GM18498 (cell line): Measurements from ENCODE around the gene PMEL.
"Not testable (repeated sequence)": the region's sequence is repeated elsewhere in the genome, so short reads cannot be mapped to it uniquely, and the experiment has no call there.

Experiments
- ATAC-seq: cut with Tn5 transposase; IDR thresholded peaks from one replicate; pipeline ENCODE4 v1.9.1; 2021; ENCODE audit warnings: mild to moderate bottlenecking, moderate library complexity; ENCODE audit not compliant: unreplicated experiment

The PMEL gene

DNA sequence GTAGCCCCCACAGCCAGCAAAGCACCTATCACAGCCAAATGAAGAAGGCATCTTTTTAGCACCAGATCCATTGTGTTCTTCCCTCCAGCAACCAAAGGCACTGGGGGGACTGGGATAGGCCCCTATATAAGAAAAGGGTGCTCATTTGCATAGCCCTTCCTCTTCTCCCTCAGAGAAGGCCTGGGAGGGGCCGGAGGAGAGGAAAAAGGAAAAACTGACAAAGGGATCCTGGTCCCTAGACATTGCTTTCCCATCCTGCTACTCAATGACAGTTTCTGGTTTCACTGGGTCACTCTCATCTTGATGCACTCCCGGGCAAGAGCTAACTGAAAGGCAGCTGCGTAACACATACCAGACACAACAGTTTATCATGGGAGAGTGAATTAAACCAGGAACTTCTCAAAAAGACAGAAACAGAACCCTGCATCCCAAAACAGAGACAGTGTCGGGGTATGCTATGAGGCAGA lies at the start of gene PMEL:
Gene PMEL, minus strand, starts transcription at position 102 of the 467 bp plus-strand sequence. Its CDS starts 31 bp downstream, at position 71.
- no peak for ATAC-seq

DNA sequence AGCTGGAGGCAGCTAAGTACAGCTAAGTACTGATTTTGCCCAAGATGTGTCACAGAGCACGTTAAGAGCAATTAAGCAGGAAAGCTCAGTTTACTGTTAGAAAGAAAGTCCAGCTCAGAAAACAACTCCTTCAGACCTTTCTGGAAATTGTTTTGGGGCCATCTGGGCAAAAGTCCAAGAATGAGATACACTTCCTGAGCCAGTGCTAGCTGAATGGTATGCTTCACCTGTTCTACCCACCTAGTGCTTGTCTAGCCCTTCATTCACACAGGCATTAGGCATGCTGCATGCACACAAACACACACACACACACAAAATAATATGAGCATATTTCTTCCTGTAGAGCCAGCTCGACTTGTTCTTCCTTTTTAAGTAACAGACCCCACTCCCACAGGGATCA lies 48.4 kb upstream of the PMEL start:
- ATAC-seq: no peak

- ATAC-seq: no peak
Observed at GRCh38 chr12:56013482-56013881, 47.6 kb upstream of the PMEL start.

DNA sequence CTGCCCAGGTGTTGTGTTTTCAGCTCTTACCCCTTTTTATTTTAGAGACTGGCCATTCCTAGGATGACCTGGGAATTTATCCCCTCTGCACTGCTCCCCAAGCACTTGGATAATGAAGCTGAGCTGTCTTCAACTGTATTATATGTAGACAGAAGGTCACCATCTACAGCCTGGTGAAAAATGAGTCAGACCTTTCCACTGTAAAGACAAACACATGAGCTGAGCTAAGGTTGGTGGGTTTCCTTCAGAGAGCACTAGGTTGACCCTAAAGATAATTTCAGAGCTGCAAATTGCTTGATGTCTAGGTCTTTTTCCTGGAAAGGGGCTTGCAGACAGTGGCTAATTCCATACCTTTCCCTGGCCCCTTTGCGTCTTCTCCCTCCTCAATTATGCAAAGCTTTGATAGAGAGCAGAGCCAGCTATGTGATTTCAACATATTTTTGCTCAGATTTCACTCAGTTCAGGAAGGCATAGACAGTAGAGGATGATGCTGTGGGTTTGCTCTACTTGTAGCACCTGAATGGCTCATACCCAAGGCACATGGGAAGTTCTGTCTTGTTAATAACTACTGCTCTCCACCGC lies 45.8 kb upstream of the PMEL start:
- ATAC-seq: no peak

DNA sequence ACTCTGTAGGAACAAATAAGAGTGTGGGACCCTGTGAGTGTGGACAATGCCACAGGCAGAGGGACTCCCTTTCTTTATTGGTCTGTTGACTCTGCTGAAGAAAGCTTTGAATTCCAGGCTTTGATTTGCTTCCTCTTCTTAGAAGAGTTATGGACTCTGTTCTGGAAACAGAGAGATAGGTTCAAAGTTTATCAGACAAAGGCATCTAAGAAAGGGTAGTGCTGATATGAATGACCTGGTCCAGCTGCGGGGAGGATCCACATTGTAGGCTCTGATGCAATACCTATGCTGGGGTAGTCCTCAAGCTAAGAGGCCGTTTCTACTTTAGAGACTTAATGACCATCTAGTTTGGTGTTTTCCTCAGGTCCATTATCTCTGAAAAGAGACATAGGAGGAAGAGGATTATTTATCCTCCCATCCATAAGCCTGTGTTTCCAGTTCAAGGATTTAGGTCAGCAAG lies 44.3 kb upstream of the PMEL start:
- no peak for ATAC-seq

DNA sequence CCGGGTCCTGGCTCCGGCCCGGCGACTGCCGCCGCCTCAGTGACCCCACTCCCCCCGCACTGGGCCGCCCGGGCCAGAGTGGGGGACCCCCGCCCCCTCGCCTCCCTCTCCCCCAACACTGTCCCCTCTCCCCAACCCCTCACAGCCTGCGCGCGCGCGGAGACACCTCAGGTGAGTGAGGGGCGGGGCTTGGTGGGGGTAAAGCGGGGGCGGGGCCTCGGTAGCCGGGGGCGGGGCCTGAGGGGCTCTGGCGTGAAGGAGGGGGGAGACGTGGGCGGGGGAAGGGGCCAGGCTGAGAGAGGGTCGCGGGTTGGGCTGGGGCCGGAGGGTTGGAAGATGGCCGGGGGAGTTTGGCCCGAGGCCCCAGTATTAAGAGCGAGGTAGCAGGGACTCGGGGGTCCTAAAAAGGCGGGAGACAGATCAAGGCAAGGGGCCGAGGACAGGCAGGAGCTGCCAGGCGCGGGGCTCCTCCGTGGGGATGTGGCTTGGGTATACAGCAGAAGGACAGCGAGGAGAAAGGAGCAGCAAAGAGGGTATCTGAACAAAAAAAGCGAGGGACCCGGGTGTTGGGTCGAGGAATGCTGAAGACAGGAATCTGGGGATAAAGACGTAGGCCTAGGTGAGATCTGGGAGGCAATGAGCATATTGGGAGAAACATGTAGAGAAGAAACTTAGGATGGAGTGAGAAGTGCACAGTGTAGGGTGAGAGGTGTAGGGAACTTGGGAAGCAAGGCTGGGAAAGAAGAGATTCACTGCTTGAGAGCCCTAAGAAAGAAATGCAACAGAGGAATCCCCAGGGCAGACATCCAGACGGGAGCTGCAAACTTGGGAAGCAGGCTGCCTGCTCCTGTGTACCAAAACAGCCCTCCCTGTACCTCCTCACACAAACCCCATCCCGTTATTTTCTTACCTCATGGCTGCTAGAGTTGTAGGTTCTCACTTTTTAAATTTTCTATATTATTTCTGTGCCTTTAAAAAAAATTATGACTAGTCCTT lies 42.0 kb upstream of the PMEL start:
- ATAC-seq: peak; percentile 58

- ATAC-seq: no peak
Observed at GRCh38 chr12:56004211-56004610, 38.4 kb upstream of the PMEL start.

GRCh38 chr12:56003376-56003775 lies 37.5 kb upstream of the PMEL start:
- not testable (repeated sequence) for ATAC-seq

DNA sequence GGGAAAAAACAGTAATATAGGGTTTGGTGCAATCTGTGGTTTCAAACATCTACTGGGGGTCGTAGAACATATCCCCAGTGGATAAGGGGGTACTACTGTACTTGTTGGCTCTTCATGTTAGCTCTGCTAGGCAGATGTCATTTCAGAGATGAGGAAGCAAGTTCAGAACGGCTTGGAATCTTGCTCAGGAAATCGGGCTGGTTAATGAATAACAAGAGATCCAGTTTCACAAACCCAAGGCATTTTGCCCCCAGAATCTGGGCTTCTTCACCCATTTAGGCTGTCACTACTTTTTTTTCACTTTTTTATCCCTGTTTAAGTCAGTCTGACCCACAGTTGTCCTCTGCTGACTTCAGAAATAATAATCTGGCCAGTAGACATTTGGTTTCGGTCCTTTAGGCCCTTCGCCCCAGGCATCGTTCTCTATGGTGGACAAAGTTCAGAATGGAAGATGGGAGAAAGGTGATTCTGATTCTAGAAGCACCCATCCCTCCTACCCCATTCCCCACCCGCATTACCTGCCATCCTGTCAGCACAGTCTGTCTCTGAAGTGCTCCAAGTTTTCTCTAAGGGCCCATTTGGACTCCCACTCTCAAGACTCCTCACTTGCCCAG lies 35.8 kb upstream of the PMEL start:
- no peak for ATAC-seq

DNA sequence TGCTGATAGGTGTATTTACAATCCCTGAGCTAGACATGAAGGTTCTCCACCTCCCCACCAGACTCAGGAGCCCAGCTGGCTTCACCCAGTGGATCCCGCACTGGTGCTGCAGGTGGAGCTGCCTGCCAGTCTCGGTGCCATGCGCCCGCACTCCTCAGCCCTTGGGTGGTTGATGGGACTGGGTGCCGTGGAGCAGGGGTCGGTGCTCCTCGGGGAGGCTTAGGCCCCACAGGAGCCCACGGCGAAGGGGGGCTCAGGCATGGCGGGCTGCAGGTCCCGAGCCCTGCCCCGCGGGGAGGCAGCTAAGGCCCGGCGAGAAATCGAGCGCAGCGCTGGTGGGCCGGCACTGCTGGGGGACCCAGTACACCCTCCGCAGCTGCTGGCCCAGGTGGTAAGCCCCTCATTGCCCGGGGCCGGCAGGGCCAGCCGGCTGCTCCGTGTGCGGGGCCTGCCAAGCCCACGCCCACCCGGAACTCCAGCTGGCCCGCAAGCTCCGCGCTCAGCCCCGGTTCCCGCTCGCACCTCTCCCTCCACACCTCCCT lies 34.2 kb upstream of the PMEL start:
- ATAC-seq: not testable (repeated sequence)

DNA sequence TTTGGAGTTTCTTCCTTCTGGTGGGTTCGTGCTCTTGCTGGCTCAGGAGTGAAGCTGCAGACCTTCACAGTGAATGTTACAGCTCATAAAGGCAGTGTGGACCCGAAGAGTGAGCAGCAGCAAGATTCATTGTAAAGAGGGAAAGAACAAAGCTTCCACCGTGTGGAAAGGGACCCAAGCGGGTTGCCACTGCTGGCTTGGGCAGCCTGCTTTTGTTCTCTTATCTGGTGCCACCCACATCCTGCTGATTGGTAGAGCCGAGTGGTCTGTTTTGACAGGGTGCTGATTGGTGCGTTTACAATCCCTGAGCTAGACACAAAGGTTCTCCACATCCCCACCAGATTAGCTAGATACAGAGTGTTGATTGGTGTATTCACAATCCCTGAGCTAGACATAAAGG lies 33.7 kb upstream of the PMEL start:
- not testable (repeated sequence) for ATAC-seq

DNA sequence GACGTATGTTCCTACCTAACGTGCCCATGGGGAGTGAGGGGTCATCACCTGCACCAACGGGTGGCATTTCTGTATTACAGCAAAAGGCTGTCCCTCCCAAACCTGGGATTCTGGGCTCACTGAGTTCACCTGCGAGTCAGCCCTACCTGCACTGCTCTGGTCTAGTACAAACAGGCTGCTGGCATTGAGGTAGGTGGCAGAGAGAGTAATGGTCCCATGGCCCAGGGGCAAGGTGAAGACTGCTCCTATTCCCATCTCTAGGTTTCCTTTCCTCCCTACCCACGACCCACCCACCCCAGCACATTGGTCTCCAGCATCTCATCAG lies 31.7 kb upstream of the PMEL start:
- ATAC-seq: peak; percentile 2

DNA sequence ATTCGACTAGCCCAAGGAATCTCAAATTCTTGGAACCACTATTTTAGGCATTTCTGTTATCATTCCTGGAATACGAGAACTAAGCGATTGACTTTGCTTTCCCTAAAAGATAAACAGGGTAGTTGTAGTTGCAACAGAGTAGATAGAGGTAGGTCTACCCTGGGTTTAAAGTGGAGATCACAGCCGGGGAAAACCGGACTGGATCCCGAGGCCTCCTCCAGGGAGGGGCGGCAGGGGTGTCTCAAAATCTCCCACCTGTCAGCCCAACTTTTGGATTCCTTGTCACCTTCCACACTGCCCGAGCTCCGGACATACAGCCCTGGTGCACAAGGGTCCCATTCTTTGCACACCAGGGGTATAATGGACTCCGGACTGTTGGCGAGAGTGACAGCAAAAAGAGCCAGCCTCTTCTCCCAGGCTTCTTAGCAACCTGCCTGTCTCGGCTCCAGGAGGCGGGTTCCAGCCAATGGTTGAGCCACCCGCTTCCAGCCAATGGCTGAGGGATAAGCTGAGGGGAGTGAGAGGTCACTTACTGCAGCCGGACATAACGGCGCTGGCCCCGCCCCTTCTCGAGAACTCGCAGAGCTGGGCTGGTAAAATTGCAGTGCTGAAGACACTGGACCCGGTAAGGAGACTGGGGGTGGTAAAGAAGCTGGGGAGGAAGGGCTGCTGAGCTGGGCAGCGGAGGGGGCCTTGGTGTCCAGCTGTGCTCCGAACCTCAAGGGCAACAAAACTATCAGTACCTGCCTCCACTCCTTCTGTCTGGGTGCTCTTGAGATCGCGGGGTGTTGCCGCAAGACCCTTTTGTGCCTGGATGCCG lies 31.1 kb upstream of the PMEL start, which contains the start of gene SUOX:
Gene SUOX, plus strand, starts transcription at position 562 of the 820 bp plus-strand sequence. CDS start 4,946 bp downstream, outside the sequence.
- ATAC-seq: peak; percentile 99

GRCh38 chr12:55996201-55996714 lies 30.4 kb upstream of the PMEL start:
- no peak for ATAC-seq

GRCh38 chr12:55995366-55995765 lies 29.5 kb upstream of the PMEL start:
- no peak for ATAC-seq

GRCh38 chr12:55993230-55993853 lies 27.5 kb upstream of the PMEL start:
- ATAC-seq: no peak

GRCh38 chr12:55991110-55991509 lies 25.3 kb upstream of the PMEL start:
- no peak for ATAC-seq

DNA sequence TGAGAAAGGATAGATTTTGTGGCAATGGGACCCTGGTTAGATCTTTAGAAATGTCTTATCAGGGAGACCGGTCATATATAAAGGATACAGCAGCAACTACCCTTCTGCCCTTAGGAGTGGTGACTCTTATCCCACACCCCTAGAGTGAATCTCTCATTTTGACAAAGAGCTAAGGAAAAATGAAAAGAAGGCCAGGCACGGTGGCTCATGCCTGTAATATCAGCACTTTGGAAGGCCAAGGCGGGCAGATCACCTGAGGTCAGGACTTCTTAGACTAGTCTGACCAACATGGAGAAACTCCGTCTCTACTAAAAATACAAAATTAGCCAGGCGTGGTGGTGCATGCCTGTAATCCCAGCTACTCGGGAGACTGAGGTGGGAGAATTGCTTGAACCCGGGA lies 20.1 kb upstream of the PMEL start:
- not testable (repeated sequence) for ATAC-seq

- ATAC-seq: no peak
Observed at GRCh38 chr12:55985341-55985740, 19.5 kb upstream of the PMEL start.

DNA sequence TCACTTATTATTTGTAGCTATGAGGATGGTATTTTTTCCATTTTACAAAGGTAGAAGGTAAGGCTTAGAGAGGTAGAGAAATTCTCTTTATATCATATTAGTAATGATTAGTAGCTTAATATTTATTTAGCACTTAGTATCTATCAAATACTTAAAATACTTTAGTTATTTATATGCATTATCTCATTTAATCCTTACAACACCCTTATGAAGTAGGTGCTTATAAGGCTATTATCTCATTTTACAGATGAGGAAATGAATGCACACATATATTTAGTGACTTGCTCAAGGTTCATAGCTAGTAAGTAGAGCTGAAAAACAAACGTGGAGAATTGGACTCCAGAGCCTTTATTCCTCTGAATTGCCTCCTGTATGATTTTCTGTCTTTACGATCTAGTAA lies 19.0 kb upstream of the PMEL start:
- ATAC-seq: no peak
